Measurements from ENCODE around the gene SNRNP25. TPM values are rescaled to one million over a fixed set of nuclear protein-coding genes. Genes with fewer than 3 reads are reported as not detected.
A peak's percentile ranks its signal among the peaks of the same experiment; 100 is the strongest.

The SNRNP25 gene
- total and polyA plus RNA-seq, 5 experiments from 2014 or later = 9.5 to 30.2 (median 20.2) TPM

DNA sequence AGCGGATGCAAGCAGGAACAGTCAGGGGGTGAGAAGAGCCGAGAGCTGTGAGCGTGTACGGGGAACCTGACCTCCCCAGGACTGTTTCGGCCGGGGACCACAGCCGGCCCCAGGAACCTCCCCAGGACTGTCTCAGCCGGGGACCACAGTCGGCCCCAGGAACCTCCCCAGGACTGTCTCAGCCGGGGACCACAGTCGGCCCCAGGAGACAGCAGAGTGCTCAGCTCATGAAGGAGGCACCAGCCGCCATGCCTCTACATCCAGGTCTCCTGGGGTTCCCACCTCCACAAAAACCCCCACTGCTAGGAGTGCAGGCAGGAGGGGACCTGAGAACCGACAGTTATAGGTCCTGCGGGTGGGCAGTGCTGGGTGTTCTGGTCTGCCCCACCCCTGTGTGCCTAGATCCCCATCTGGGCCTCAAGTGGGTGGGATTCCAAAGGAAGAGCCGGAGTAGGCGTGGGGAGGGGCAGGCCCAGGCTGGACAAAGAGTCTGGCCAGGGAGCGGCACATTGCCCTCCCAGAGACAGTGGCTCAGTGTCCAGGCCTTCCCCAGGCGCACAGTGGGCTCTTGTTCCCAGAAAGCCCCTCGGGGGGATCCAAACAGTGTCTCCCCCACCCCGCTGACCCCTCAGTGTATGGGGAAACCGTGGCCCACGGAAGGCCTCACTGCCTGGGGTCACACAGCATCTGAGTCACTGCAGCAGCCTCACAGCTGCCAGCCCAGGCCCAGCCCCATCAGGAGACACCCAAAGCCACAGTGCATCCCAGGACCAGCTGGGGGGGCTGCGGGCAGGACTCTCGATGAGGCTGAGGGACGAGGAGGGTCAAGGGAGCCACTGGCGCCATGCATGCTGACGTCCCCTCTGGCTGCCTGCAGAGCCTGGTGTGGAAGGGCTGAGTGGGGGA lies 14.5 kb downstream of the SNRNP25 start:
- ATAC-seq (no peak), DNase-seq (no peak)
- Mint-ChIP-seq H3K4me3 (no peak overlapping the region), H3K27ac (no peak overlapping the region), H3K9me3 (no peaks in the 10 kb centered on the region), H3K4me1 (peaks cover 6 to 10% (median 7%) of the 10 kb centered on the region in 4 donors), H3K27me3 (peaks cover 11 to 34% (median 15%) of the 10 kb centered on the region in 5 donors), H3K36me3 (peaks cover 0 to 3% (median 0%) of the 10 kb centered on the region in 3 donors)
- POLR2A ChIA-PET = no interaction called here

DNA sequence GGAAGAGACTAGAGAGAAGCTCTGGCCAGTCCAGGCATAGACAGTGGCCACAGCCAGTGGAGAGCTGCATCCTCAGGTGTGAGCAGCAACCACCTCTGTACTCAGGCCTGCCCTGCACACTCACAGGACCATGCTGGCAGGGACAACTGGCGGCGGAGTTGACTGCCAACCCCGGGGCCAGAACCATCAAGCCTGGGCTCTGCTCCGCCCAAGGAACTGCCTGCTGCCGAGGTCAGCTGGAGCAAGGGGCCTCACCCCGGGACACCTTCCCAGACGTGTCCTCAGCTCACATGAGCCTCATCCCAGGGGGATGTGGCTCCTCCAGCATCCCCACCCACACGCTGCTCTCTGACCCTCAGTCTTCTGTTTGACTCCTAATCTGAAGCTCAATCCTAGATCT lies 15.6 kb downstream of the SNRNP25 start:
- Mint-ChIP-seq H3K9me3 (no peaks in the 10 kb centered on the region), H3K4me1 (peaks cover 6 to 12% (median 7%) of the 10 kb centered on the region in 4 donors), H3K36me3 (peaks cover 0 to 3% (median 0%) of the 10 kb centered on the region in 3 donors), H3K27me3 (peaks cover 15 to 42% (median 21%) of the 10 kb centered on the region in 5 donors), H3K27ac (peak overlapping the region in 1 of 10 donors; percentile 37), H3K4me3 (no peak overlapping the region)
- POLR2A ChIA-PET = no interaction called here
- ATAC-seq = no peak
- no peak for DNase-seq

DNA sequence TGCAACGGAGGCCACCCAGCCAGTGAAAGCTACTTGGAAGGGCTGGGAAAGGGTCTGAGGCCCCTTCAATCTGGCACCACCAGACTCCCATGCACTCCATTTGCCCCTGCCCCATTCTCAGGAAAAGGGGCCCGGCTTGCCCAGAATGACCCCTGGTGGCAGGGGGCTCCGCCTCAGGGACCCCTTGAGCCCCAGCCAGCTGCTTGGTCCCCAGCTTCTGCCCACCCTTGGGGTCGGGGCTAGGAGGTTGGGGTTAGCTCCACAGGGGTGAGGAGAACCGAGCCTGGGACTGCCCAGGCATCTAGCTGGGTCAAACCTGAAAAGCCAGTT lies 17.5 kb downstream of the SNRNP25 start:
- H3K4me3 Mint-ChIP-seq = peak overlapping the region in 1 of 10 donors; percentile 48
- DNase-seq (no peak), ATAC-seq (no peak)
- peaks cover 0 to 3% (median 0%) of the 10 kb centered on the region in 3 donors for H3K36me3 Mint-ChIP-seq
- peaks cover 3 to 10% (median 8%) of the 10 kb centered on the region in 4 donors for H3K4me1 Mint-ChIP-seq
- no peaks in the 10 kb centered on the region for H3K9me3 Mint-ChIP-seq
- H3K27ac Mint-ChIP-seq = no peak overlapping the region
- POLR2A ChIA-PET = no interaction called here
- peaks cover 17 to 41% (median 22%) of the 10 kb centered on the region in 5 donors for H3K27me3 Mint-ChIP-seq

DNA sequence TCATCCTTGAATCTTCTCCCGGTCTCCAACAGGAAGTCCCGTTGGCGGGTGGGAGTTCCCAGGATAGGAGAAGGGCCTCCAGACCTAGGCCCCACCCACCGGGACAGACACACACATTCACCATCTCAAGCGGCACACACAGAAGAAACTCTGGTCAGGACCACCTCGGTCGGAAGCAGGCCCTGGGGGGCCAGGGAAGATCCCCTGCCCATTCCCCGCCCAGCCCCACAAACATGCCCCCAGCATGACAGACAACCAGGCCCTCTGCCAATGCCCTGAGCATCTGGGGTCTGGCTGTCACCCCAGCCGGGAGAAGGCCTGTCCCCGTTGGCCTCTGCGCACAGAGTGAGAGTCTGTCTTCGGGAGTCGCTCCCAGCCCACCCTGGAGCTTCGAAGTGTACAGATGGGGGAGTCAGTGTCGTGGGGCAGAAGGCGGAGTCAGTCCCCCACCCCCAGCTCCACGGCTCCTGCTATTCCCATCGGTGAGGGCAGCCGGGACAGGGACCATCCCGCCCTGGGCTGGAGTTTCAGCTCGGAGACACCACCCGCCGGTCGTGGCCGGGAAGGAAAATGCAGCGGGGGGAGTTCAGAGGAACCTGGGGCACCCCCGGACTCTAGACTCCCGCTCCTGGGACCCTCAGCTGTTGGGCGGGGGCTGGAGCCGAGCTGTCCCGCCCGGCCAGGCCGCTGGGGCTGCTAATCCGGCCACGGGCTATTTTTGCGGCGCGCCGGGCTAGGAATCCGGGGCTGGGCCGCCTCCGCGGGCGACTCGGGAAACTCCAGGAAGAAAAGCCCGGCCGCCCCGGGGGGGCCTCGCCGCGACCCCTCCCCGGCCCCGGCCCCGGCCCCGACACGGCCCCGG lies 18.1 kb downstream of the SNRNP25 start:
- no peak overlapping the region for H3K27ac Mint-ChIP-seq
- H3K27me3 Mint-ChIP-seq = peaks cover 17 to 41% (median 22%) of the 10 kb centered on the region in 5 donors
- peaks cover 8 to 16% (median 13%) of the 10 kb centered on the region in 4 donors for H3K4me1 Mint-ChIP-seq
- peaks cover 0 to 3% (median 0%) of the 10 kb centered on the region in 3 donors for H3K36me3 Mint-ChIP-seq
- ATAC-seq = no peak
- POLR2A ChIA-PET = interaction anchor here (0.6 kb wide), 1 partner anchor 12 kb away, joined by 3 read pairs; no protein-coding TSS in a partner anchor
- H3K4me3 Mint-ChIP-seq = peak overlapping the region in 3 of 10 donors; percentile 26 to 48 (median 29)
- DNase-seq = no peak
- H3K9me3 Mint-ChIP-seq = no peaks in the 10 kb centered on the region

DNA sequence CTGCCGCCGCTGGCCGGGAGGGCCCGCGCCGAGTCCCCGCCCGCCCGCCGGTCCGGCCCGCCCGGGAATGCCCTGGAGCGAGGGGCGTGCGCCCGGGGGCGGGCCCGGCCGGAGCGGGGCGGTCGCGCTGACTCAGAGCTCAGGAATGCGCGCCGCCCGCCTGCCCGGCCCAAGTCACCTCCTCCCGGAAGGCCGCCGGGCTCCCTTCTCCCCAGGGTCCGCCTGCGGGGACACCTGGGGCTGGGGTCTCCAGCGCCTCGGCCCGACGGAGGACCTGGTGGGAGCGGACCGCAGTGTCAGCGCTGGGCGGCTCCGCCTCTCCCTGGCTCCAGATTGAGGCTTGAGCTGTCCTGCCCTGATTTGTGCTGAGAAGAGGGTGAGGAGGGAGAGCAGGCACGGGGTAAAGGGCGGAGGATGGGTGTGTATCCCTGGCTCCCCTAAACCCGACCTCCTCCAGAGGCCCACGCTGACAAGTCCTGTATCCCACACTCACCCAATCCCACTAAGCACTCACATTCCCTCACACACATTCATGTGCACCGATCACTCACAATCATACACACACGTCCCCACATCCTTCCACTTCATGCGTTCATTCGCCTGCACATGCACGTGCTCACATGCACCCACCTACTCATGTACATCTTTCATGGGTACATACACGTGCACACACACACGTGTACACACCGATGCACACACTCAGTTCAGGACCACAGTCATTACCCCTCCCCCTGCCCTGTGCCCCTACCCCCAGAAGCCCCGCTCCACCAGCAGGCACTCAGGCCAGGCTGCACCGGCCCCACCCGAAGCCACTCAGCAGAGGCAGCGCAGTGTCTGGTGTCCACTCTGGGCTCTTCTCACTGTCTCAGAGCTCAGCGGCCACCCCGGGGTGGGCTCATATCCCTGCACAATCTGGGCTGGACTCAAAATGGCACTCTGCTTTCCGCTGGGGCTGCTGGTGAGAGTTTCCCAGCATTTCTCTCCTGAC lies 19.2 kb downstream of the SNRNP25 start, which contains the start of gene RHBDF1:
Gene RHBDF1, minus strand, starts transcription at position 71 of the 988 bp plus-strand sequence. CDS start 7,616 bp downstream, outside the sequence.
- POLR2A ChIA-PET = interaction anchor here (0.6 kb wide), 1 partner anchor 10 kb away, joined by 3 read pairs; no protein-coding TSS in a partner anchor
- peaks cover 9 to 22% (median 16%) of the 10 kb centered on the region in 4 donors for H3K4me1 Mint-ChIP-seq
- DNase-seq = no peak
- H3K9me3 Mint-ChIP-seq = no peaks in the 10 kb centered on the region
- peak within 1 kb of the TSS in 1 of 10 donors; percentile 20 for H3K27ac Mint-ChIP-seq
- peak within 1 kb of the TSS in 9 of 10 donors; percentile 12 to 81 (median 65) for H3K4me3 Mint-ChIP-seq
- ATAC-seq = peak in 1 of 2 donors; percentile 48
- H3K36me3 Mint-ChIP-seq = peaks cover 0 to 3% (median 0%) of the 10 kb centered on the region in 3 donors
- H3K27me3 Mint-ChIP-seq = peaks cover 14 to 37% (median 22%) of the 10 kb centered on the region in 5 donors

DNA sequence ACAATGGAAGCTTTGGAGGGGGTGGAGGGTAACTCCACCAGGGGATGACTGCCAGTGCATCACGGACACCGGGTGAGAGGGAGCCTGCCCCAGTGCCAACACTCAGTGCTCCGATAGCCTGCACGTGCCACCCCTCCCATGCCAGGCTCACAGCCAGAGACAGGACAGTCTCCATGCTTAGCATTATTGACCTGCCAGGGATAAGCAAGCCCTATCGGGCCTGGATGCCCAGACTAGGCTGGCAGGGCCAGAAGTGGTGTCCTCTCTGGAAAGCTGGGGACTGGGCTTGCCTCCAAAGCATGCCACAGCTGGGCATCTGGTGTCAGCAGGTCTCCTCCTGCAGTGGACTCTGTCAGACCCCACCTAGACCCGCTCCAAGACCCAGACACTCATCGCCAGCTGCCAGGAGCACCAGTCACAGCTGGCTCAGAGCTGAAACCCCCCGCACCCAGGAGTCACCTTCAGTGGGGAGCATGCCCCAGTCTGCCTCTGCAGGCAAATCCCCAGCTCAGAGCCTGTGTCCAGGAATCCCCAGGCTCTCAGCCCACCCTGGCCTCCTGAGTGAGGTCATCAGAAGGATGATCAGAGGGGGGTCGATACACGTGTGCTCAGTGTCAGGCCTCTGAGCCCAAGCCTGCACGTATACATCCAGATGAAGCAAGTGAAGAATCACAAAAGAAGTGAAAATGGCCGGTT lies 20.6 kb downstream of the SNRNP25 start:
- Mint-ChIP-seq H3K4me1 (peaks cover 16 to 28% (median 24%) of the 10 kb centered on the region in 4 donors), H3K9me3 (no peaks in the 10 kb centered on the region), H3K4me3 (no peak overlapping the region), H3K36me3 (peaks cover 0 to 3% (median 0%) of the 10 kb centered on the region in 3 donors), H3K27ac (no peak overlapping the region), H3K27me3 (peaks cover 14 to 37% (median 22%) of the 10 kb centered on the region in 5 donors)
- DNase-seq = no peak
- POLR2A ChIA-PET = interaction anchor here (1.3 kb wide), 1 partner anchor 10 kb away, joined by 3 read pairs; no protein-coding TSS in a partner anchor
- ATAC-seq = no peak

DNA sequence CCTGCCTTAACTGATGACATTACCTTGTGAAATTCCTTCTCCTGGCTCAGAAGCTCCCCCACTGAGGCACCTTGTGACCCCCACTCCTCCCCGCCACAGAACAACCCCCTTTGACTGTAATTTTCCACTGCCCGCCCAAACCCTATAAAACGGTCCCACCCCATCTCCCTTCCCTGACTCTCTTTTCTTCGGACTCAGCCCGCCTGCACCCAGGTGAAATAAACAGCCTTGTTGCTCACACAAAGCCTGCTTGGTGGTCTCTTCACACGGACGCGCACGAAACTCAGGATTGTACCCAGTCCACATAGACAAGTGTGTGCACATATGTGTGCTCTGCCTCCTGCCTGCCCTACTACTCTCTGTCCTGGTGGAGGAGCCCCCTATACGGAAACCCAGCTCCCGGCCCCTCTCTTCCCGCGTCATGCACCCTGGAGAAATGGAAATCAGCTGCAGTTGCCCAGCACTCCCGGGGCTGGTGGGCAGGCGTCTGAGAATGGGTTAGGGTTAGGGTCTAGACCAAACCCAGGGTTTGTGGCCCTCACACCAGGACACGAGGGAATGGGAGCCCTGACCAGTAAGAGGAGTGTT lies 21.2 kb downstream of the SNRNP25 start:
- Mint-ChIP-seq H3K9me3 (no peaks in the 10 kb centered on the region), H3K27me3 (peaks cover 14 to 34% (median 18%) of the 10 kb centered on the region in 5 donors), H3K4me1 (peaks cover 16 to 34% (median 30%) of the 10 kb centered on the region in 4 donors), H3K27ac (no peak overlapping the region), H3K36me3 (peaks cover 0 to 6% (median 0%) of the 10 kb centered on the region in 3 donors), H3K4me3 (peak overlapping the region in 2 of 10 donors; percentile 25 to 35)
- no peak for ATAC-seq
- no peak for DNase-seq
- POLR2A ChIA-PET = interaction anchor here (0.6 to 1.3 kb wide), 2 partner anchors 9 to 194 kb away, joined by 3 read pairs; no protein-coding TSS in a partner anchor

DNA sequence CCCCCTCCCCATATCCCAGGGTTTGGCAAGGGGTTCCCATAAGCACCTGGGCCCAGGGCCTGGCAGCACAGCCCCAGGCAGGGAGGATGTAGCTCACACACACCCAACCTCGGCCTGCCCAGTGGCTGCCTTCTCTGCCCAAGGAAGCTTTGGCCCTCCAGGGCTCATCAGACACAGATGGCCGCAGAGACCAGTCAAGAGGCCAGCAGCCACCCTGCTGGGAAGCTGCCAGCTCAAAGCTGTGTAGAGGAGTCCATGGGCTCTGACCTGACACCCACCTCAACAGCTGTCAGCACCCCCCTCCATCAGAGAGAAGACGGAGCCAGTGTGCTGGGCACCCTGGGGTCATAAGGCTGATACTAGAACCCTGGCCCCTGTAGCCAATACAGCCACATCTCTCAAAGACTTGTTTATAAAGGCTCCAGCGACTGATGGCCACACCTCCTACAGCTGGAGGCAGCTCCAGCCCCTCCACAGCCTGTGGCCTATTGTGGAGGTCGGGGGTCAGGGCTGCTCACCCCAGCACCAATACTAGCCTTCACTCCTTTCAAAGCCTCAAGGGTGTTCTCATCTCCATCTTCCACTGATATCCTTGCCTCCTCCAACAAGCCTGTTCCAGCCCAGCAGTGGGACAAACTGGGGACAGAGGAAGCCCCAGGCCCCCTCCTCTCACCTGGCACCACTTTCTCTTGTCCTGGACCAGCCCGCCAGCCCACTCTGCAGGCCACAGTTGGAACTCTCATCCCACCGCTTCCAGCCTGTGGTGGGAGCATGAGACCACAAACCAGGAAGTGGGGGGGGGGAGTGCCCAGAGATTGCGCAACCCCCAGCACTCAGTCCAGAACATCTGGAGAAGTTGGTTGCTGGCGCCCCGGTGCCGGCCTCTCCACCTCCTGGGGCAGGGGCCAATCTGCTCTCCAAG lies 22.2 kb downstream of the SNRNP25 start:
- no peak for ATAC-seq
- POLR2A ChIA-PET = interaction anchor here (0.6 to 1.3 kb wide), 2 partner anchors 8 to 193 kb away, joined by 3 read pairs; no protein-coding TSS in a partner anchor
- peaks cover 11 to 25% (median 15%) of the 10 kb centered on the region in 5 donors for H3K27me3 Mint-ChIP-seq
- peaks cover 16 to 34% (median 32%) of the 10 kb centered on the region in 4 donors for H3K4me1 Mint-ChIP-seq
- peak overlapping the region in 8 of 10 donors; percentile 47 to 82 (median 76) for H3K4me3 Mint-ChIP-seq
- peaks cover 0 to 7% (median 0%) of the 10 kb centered on the region in 3 donors for H3K36me3 Mint-ChIP-seq
- DNase-seq = no peak
- H3K9me3 Mint-ChIP-seq = no peaks in the 10 kb centered on the region
- H3K27ac Mint-ChIP-seq = peak overlapping the region in 4 of 10 donors; percentile 17 to 57 (median 28)

DNA sequence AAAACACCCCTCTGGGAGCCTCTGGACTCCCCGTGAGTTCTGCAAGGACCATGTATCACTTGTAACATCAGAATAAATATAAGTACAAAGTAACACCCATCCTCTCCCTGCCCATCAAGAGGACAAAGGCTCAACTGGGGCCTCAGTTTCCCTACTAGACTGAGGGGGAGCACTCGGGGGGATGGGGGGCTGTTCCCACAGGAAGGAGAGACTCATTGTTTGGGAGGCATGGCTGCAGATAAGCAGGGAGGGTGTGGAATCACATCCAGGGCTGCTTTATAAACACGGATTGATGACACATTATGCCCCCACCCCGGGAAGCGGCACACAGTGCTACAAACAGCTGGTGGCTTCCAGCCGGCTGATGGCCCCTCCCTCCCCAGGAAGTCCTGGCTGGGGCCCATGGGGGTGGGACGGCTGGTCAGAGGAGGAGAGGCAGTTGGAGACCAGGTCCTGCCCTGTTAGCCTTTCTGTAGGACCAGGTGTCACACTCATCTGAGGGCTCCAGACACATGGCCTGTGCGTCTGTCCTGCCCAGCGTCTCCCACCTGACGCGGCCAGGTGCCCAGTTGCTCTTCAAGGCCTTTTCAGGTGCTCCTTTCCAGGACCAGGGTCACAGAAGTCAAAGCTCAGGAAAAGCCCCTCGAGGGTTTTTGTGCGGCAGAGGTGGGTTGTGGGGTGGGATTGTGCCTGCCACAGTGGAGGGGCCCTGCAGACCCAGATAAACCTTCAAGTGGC lies 23.1 kb downstream of the SNRNP25 start:
- ATAC-seq = no peak
- no peak for DNase-seq
- H3K9me3 Mint-ChIP-seq = no peaks in the 10 kb centered on the region
- peaks cover 19 to 37% (median 30%) of the 10 kb centered on the region in 4 donors for H3K4me1 Mint-ChIP-seq
- H3K36me3 Mint-ChIP-seq = peaks cover 0 to 7% (median 0%) of the 10 kb centered on the region in 3 donors
- peak overlapping the region in 6 of 10 donors; percentile 17 to 80 (median 76) for H3K27ac Mint-ChIP-seq
- H3K27me3 Mint-ChIP-seq = peaks cover 9 to 22% (median 15%) of the 10 kb centered on the region in 5 donors
- POLR2A ChIA-PET = interaction anchor here (0.6 to 1.6 kb wide), 4 partner anchors 11 to 23 kb away, joined by 3 to 7 read pairs (median 4); partner anchors contain the start of genes POLR3K and SNRNP25
- H3K4me3 Mint-ChIP-seq = peak overlapping the region; percentile 65 to 87 (median 77)
